ENCODE data around the gene PAF1.
"Not testable (repeated sequence)": the region's sequence is repeated elsewhere in the genome, so short reads cannot be mapped to it uniquely, and the experiment has no call there.

Gene PAF1

GRCh38 chr19:39379865-39380396 lies 11.0 kb downstream of the PAF1 start:
- Histone ChIP-seq H3K27me3 (ENCODE audit: insufficient read depth, low read length) (no peaks in the 10 kb centered on the region), H3K9me3 (ENCODE audit: low read length) (no peaks in the 10 kb centered on the region), H3K4me3 (ENCODE audit: low read length) (no peak overlapping the region), H3K4me1 (ENCODE audit: insufficient read depth, low read length) (no peaks in the 10 kb centered on the region), H3K36me3 (ENCODE audit: insufficient read depth, low read length) (peaks cover 94% of the 10 kb centered on the region), H2AFZ (ENCODE audit: low read depth, low read length) (no peak overlapping the region)

GRCh38 chr19:39379366-39379765 lies 11.5 kb downstream of the PAF1 start:
- H3K36me3 ChIP-seq (ENCODE audit: insufficient read depth, low read length): peaks cover 91% of the 10 kb centered on the region
- not testable (repeated sequence) for H3K4me3 ChIP-seq (ENCODE audit: low read length)

GRCh38 chr19:39377373-39378362 lies 13.2 kb downstream of the PAF1 start:
- no peaks in the 10 kb centered on the region for H3K9me3 ChIP-seq (ENCODE audit: low read length)
- H3K27me3 ChIP-seq (ENCODE audit: insufficient read depth, low read length): no peaks in the 10 kb centered on the region
- no peak overlapping the region for H3K4me3 ChIP-seq (ENCODE audit: low read length)
- no peak overlapping the region for H2AFZ ChIP-seq (ENCODE audit: low read depth, low read length)
- H3K4me1 ChIP-seq (ENCODE audit: insufficient read depth, low read length): no peaks in the 10 kb centered on the region
- H3K36me3 ChIP-seq (ENCODE audit: insufficient read depth, low read length): peaks cover 87% of the 10 kb centered on the region

More at GRCh38 chr19:39379366-39379765, 11.5 kb downstream of the PAF1 start:
- H3K9me3 ChIP-seq (ENCODE audit: low read length); H3K4me1 ChIP-seq (ENCODE audit: insufficient read depth, low read length); H2AFZ ChIP-seq (ENCODE audit: low read depth, low read length); H3K27me3 ChIP-seq (ENCODE audit: insufficient read depth, low read length): not testable (repeated sequence)

GRCh38 chr19:39375929-39376328 lies 15.0 kb downstream of the PAF1 start:
- H3K36me3 ChIP-seq (ENCODE audit: insufficient read depth, low read length): peaks cover 83% of the 10 kb centered on the region
- H3K27me3 ChIP-seq (ENCODE audit: insufficient read depth, low read length): no peaks in the 10 kb centered on the region
- no peaks in the 10 kb centered on the region for H3K4me1 ChIP-seq (ENCODE audit: insufficient read depth, low read length)
- no peak overlapping the region for H3K4me3 ChIP-seq (ENCODE audit: low read length)
- no peaks in the 10 kb centered on the region for H3K9me3 ChIP-seq (ENCODE audit: low read length)
- no peak overlapping the region for H2AFZ ChIP-seq (ENCODE audit: low read depth, low read length)

GRCh38 chr19:39372941-39373340 lies 18.0 kb downstream of the PAF1 start:
- Histone ChIP-seq H3K4me1 (ENCODE audit: insufficient read depth, low read length) (no peaks in the 10 kb centered on the region), H3K4me3 (ENCODE audit: low read length) (no peak overlapping the region), H3K9me3 (ENCODE audit: low read length) (no peaks in the 10 kb centered on the region), H3K27me3 (ENCODE audit: insufficient read depth, low read length) (no peaks in the 10 kb centered on the region), H3K36me3 (ENCODE audit: insufficient read depth, low read length) (peaks cover 84% of the 10 kb centered on the region), H2AFZ (ENCODE audit: low read depth, low read length) (no peak overlapping the region)

- Histone ChIP-seq H3K9me3 (ENCODE audit: low read length) (no peaks in the 10 kb centered on the region), H3K4me3 (ENCODE audit: low read length) (no peak overlapping the region), H2AFZ (ENCODE audit: low read depth, low read length) (no peak overlapping the region), H3K27me3 (ENCODE audit: insufficient read depth, low read length) (no peaks in the 10 kb centered on the region), H3K4me1 (ENCODE audit: insufficient read depth, low read length) (no peaks in the 10 kb centered on the region), H3K36me3 (ENCODE audit: insufficient read depth, low read length) (peaks cover 78% of the 10 kb centered on the region)
Measured at GRCh38 chr19:39372047-39372802, 18.7 kb downstream of the PAF1 start.

GRCh38 chr19:39370735-39371134 lies 20.2 kb downstream of the PAF1 start:
- Histone ChIP-seq H2AFZ (ENCODE audit: low read depth, low read length) (no peak overlapping the region), H3K4me3 (ENCODE audit: low read length) (no peak overlapping the region), H3K9me3 (ENCODE audit: low read length) (no peaks in the 10 kb centered on the region), H3K27me3 (ENCODE audit: insufficient read depth, low read length) (no peaks in the 10 kb centered on the region), H3K4me1 (ENCODE audit: insufficient read depth, low read length) (no peaks in the 10 kb centered on the region), H3K36me3 (ENCODE audit: insufficient read depth, low read length) (peaks cover 72% of the 10 kb centered on the region)

GRCh38 chr19:39369200-39369599 lies 21.7 kb downstream of the PAF1 start:
- Histone ChIP-seq H3K4me1 (ENCODE audit: insufficient read depth, low read length) (no peaks in the 10 kb centered on the region), H2AFZ (ENCODE audit: low read depth, low read length) (no peak overlapping the region)

GRCh38 chr19:39365531-39365930 lies 25.4 kb downstream of the PAF1 start:
- H3K9me3 ChIP-seq (ENCODE audit: low read length): no peaks in the 10 kb centered on the region
- no peaks in the 10 kb centered on the region for H3K27me3 ChIP-seq (ENCODE audit: insufficient read depth, low read length)
- H3K36me3 ChIP-seq (ENCODE audit: insufficient read depth, low read length): peaks cover 74% of the 10 kb centered on the region
- no peak overlapping the region for H3K4me3 ChIP-seq (ENCODE audit: low read length)
- H2AFZ ChIP-seq (ENCODE audit: low read depth, low read length): no peak overlapping the region
- no peaks in the 10 kb centered on the region for H3K4me1 ChIP-seq (ENCODE audit: insufficient read depth, low read length)

More at GRCh38 chr19:39369200-39369599, 21.7 kb downstream of the PAF1 start:
- Histone ChIP-seq H3K4me3 (ENCODE audit: low read length) (no peak overlapping the region), H3K27me3 (ENCODE audit: insufficient read depth, low read length) (no peaks in the 10 kb centered on the region), H3K36me3 (ENCODE audit: insufficient read depth, low read length) (peaks cover 72% of the 10 kb centered on the region), H3K9me3 (ENCODE audit: low read length) (no peaks in the 10 kb centered on the region)

GRCh38 chr19:39363901-39364457 lies 26.9 kb downstream of the PAF1 start:
- Histone ChIP-seq H3K36me3 (ENCODE audit: insufficient read depth, low read length) (peaks cover 71% of the 10 kb centered on the region), H3K4me1 (ENCODE audit: insufficient read depth, low read length) (no peaks in the 10 kb centered on the region), H3K27me3 (ENCODE audit: insufficient read depth, low read length) (no peaks in the 10 kb centered on the region), H2AFZ (ENCODE audit: low read depth, low read length) (no peak overlapping the region), H3K4me3 (ENCODE audit: low read length) (no peak overlapping the region), H3K9me3 (ENCODE audit: low read length) (no peaks in the 10 kb centered on the region)

- H3K27me3 ChIP-seq (ENCODE audit: insufficient read depth, low read length): no peaks in the 10 kb centered on the region
- peaks cover 73% of the 10 kb centered on the region for H3K36me3 ChIP-seq (ENCODE audit: insufficient read depth, low read length)
- H3K9me3 ChIP-seq (ENCODE audit: low read length): no peaks in the 10 kb centered on the region
- H2AFZ ChIP-seq (ENCODE audit: low read depth, low read length): no peak overlapping the region
- H3K4me1 ChIP-seq (ENCODE audit: insufficient read depth, low read length): no peaks in the 10 kb centered on the region
- no peak overlapping the region for H3K4me3 ChIP-seq (ENCODE audit: low read length)
Measured at GRCh38 chr19:39362682-39363657, 27.9 kb downstream of the PAF1 start.

- H3K36me3 ChIP-seq (ENCODE audit: insufficient read depth, low read length): peaks cover 83% of the 10 kb centered on the region
- no peak overlapping the region for H2AFZ ChIP-seq (ENCODE audit: low read depth, low read length)
- H3K27me3 ChIP-seq (ENCODE audit: insufficient read depth, low read length): no peaks in the 10 kb centered on the region
Measured at GRCh38 chr19:39360599-39360998, 30.3 kb downstream of the PAF1 start.

More at GRCh38 chr19:39360599-39360998, 30.3 kb downstream of the PAF1 start:
- H3K4me1 ChIP-seq (ENCODE audit: insufficient read depth, low read length): no peaks in the 10 kb centered on the region
- H3K9me3 ChIP-seq (ENCODE audit: low read length): no peaks in the 10 kb centered on the region
- H3K4me3 ChIP-seq (ENCODE audit: low read length): no peak overlapping the region

Data from neuron (in vitro differentiated cells).